GM10248 (cell line): Measurements from ENCODE around the gene LRRC53.

ENCODE experiments used
- CTCF ChIA-PET: fragments of 300-600 bp; sonication (Branson Sonifier 250); formaldehyde crosslinking; extraction: SDS; loops from one replicate; lab custom pipeline; 2021; ENCODE audit warnings: antibody characterized with exemption; lab: Yijun Ruan, JAX
- POLR2A ChIA-PET: fragments of 350-650 bp; sonication (Branson Sonifier 250); formaldehyde crosslinking; extraction: SDS; loops from one replicate; lab custom pipeline; 2020; ENCODE audit warnings: antibody characterized with exemption; lab: Yijun Ruan, JAX
- DNase-seq: peaks from one replicate; pipeline ENCODE4 v3.0.0; 2012; ENCODE audit errors: extremely low spot score
- TF ChIP-seq, protein P1 (sequence below): IDR thresholded peaks from 2 replicates; pipeline ENCODE4 v1.5.1; 2012; ENCODE audit warnings: mild to moderate bottlenecking, low read depth; ENCODE audit errors: extremely low read depth, missing control alignments, control extremely low read depth

The LRRC53 gene

DNA sequence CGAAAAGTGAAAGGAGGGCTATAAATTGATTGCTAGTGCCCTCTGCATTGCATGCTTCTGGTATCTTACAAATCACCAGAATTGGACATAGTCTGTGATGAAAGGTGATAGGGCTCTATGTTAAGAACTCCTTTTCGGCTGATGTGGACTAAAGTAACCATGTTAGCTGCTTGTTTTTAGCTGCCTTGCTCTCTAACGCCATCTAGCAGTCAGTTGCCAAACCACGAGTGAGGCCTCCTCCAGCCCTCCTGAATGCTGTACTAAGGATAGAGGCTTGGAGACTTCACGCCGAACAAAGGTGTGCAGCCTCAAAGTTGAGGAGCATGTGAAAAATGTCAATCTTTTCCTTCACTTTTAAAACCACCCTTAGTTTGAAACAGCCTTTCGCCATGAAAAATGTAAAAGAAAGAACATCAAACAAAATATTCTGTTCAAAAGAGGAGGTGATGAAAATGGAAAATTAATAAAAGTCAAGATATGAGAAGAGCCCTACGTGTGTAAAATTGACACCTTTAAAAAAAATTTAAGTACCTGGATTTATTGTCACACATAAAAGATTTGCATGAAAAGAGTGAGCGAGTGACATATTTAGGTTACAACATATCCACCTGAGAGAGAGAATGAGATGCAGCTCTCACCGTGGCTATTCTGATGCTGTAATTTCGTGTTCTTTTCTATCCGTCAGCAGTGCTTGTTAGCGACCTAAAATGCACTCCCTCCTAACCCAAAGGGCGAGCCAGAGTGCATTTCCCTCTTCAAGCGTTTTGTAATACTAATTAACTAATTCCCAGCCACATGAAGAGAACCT is 8.1 kb downstream of the LRRC53 start:
- peak; percentile 49 for DNase-seq
- POLR2A ChIA-PET: no interaction called here
- CTCF ChIA-PET: interaction anchor here (0.8 to 4.1 kb wide), 29 partner anchors 9 to 1681 kb away, joined by 3 to 48 read pairs (median 4); partner anchors contain the start of genes CRYZ, LRRC53 and TYW3
- TF ChIP-seq, protein P1, sequence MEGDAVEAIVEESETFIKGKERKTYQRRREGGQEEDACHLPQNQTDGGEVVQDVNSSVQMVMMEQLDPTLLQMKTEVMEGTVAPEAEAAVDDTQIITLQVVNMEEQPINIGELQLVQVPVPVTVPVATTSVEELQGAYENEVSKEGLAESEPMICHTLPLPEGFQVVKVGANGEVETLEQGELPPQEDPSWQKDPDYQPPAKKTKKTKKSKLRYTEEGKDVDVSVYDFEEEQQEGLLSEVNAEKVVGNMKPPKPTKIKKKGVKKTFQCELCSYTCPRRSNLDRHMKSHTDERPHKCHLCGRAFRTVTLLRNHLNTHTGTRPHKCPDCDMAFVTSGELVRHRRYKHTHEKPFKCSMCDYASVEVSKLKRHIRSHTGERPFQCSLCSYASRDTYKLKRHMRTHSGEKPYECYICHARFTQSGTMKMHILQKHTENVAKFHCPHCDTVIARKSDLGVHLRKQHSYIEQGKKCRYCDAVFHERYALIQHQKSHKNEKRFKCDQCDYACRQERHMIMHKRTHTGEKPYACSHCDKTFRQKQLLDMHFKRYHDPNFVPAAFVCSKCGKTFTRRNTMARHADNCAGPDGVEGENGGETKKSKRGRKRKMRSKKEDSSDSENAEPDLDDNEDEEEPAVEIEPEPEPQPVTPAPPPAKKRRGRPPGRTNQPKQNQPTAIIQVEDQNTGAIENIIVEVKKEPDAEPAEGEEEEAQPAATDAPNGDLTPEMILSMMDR: peak; percentile 85

DNA sequence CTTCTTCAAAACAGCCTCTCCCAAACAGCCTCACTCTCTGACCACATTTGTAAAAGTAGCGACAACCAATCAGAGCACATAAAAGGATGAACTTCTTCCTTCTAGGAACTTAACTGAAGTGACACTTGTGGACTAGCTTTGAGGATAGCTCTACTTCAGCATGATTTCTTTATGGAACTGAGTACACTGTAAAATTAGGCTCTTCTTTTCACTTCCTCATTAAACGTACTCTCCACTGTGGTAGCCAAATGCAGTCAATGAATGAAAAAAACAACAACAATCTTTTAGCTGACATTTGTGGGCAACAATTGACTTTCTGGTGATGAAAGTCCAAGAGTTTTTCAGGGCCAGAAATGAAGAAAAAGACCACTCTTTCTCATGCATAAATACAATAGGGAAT is 9.6 kb downstream of the LRRC53 start:
- ChIA-PET POLR2A (no interaction called here), CTCF (interaction anchor here (0.8 to 4.1 kb wide), 19 partner anchors 8 to 1680 kb away, joined by 3 to 48 read pairs (median 5); partner anchors contain the start of gene LRRC53)
- DNase-seq: peak; percentile 5

DNA sequence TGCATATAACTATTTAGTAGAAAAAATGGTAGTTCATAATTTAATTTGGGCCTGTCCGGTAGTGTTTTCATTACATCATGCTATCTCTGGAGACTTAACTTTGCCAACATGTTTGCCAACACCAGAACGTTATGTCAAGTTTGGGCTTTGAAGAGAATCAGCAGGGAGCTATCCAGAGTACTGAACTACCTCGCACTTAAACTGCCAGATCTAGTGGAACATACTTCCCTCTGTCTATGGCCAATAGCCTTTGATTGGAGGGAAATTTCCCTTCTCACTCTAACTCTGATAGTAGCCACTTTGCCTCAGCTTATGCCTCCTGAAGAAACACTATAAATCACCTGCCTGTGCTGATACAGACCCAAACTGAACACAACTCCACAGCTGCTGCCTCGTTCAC is 10.0 kb downstream of the LRRC53 start:
- ChIA-PET CTCF (interaction anchor here (1.0 to 4.1 kb wide), 12 partner anchors 11 to 1679 kb away, joined by 3 to 48 read pairs (median 6); partner anchors contain the start of gene LRRC53), POLR2A (no interaction called here)
- TF ChIP-seq, protein P1: no peak
- peak; percentile 16 for DNase-seq

More for the DNA sequence above, 9.6 kb downstream of the LRRC53 start:
- TF ChIP-seq, protein P1: no peak

DNA sequence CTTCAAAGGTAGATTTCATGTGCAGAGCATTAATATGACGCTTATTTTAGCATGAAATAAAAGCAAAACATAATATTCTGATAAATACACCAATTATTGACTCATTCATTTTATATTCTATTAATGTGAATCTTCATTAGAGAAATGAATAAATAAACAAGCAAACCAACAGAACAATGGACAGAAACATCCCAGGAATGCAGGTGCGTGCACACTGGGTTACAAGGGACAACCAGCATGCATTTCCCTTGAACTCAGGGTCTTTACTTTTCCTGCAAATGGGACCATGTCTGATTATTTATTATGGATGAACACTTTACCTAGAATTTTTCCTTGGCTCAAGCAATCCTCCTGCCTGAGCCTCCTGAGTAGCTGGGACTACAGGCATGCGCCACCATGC is 13.5 kb downstream of the LRRC53 start:
- ChIA-PET POLR2A (no interaction called here), CTCF (interaction anchor here (1.4 kb wide), 1 partner anchor 191 kb away, joined by 4 read pairs; no protein-coding TSS in a partner anchor)
- TF ChIP-seq, protein P1: no peak
- no peak for DNase-seq

DNA sequence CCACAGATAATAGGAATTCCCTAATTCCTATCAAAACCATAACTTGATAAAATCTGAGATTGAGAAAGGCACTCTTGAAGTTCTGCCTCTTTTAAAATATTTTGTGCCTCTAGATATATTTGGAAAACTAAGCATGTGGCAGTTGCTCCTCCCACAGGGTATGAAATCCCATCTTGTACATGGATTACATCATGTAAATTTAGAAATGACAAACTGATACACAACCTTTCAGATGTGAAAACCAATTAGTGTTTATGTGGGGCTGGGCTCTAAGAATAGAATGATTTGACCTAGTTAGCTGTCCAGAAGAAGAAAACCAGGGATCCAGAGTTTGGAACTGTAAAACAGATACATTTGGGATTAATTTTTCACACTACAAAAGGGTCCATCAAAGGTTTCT is 15.7 kb downstream of the LRRC53 start:
- POLR2A ChIA-PET: no interaction called here
- DNase-seq: no peak
- TF ChIP-seq, protein P1: no peak
- CTCF ChIA-PET: interaction anchor here (1.7 kb wide), 1 partner anchor 9 kb away, joined by 4 read pairs; no protein-coding TSS in a partner anchor

DNA sequence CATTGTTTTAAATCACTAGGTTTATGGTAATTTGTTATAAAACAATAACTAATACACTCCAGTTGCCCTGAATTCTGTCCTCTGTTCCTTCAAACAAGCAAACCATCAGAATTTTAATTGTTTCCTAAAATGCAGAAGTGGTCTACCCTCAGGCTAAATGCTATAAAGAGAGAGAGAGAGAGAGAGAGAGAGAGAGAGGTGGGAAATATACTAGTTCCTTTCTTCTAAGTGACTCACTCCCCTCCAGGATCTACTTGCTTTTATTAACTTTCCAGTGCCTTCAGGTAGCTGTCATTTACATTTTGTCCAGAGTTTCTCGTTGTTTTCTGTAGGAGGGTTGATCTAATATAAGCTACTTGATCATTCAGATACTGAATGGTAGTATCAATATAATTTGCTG is 26.4 kb downstream of the LRRC53 start:
- CTCF ChIA-PET: interaction anchor here (7.3 kb wide), 1 partner anchor 17 kb away, joined by 48 read pairs; no protein-coding TSS in a partner anchor
- no peak for DNase-seq
- POLR2A ChIA-PET: no interaction called here
- TF ChIP-seq, protein P1: no peak
